Measurements from ENCODE around the gene PRRG3. TPM values are rescaled to one million over a fixed set of nuclear protein-coding genes. Genes with fewer than 3 reads are reported as not detected.

PRRG3 gene
- total RNA-seq, 1 donor from 2014 or later, result 0.18 TPM

GRCh38 chrX:151700581-151700980 lies 5.3 kb downstream of the PRRG3 start:
- Histone ChIP-seq H3K27me3 (ENCODE audit: insufficient read depth, low read length) (no peaks in the 10 kb centered on the region), H3K9me3 (ENCODE audit: insufficient read depth, low read depth, low read length) (no peaks in the 10 kb centered on the region), H3K9ac (ENCODE audit: low read length) (no peak overlapping the region), H4K20me1 (ENCODE audit: insufficient read depth, low read length) (no peaks in the 10 kb centered on the region), H3K36me3 (ENCODE audit: insufficient read depth, low read length) (no peaks in the 10 kb centered on the region), H2AFZ (ENCODE audit: low read depth, low read length) (no peak overlapping the region), H3K79me2 (ENCODE audit: insufficient read depth, low read length) (no peaks in the 10 kb centered on the region), H3K4me1 (ENCODE audit: insufficient read depth, low read length) (no peaks in the 10 kb centered on the region), H3K27ac (ENCODE audit: low read depth, low read length) (no peak overlapping the region), H3K4me2 (ENCODE audit: low read length) (no peak overlapping the region), H3K4me3 (ENCODE audit: insufficient read depth, low read depth, low read length) (no peak overlapping the region)
- Mint-ChIP-seq H3K36me3 (ENCODE audit: low read depth, unreplicated experiment) (no peaks in the 10 kb centered on the region), H3K4me1 (ENCODE audit: low read depth, unreplicated experiment) (peaks cover 21% of the 10 kb centered on the region), H3K4me3 (ENCODE audit: unreplicated experiment) (no peak overlapping the region), H3K9me3 (ENCODE audit: unreplicated experiment) (no peaks in the 10 kb centered on the region), H3K27ac (ENCODE audit: unreplicated experiment) (no peak overlapping the region), H3K27me3 (ENCODE audit: low read depth, unreplicated experiment) (peaks cover 4% of the 10 kb centered on the region)
- DNase-seq (ENCODE audit: low read depth) (no peak), FAIRE-seq (no peak)
- no peak for TF ChIP-seq EZH2 (IDR thresholded peaks at IDR 0.05; ENCODE audit: insufficient read depth, low read length)
- TF ChIP-seq, protein P1, sequence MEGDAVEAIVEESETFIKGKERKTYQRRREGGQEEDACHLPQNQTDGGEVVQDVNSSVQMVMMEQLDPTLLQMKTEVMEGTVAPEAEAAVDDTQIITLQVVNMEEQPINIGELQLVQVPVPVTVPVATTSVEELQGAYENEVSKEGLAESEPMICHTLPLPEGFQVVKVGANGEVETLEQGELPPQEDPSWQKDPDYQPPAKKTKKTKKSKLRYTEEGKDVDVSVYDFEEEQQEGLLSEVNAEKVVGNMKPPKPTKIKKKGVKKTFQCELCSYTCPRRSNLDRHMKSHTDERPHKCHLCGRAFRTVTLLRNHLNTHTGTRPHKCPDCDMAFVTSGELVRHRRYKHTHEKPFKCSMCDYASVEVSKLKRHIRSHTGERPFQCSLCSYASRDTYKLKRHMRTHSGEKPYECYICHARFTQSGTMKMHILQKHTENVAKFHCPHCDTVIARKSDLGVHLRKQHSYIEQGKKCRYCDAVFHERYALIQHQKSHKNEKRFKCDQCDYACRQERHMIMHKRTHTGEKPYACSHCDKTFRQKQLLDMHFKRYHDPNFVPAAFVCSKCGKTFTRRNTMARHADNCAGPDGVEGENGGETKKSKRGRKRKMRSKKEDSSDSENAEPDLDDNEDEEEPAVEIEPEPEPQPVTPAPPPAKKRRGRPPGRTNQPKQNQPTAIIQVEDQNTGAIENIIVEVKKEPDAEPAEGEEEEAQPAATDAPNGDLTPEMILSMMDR (IDR thresholded peaks at IDR 0.05; ENCODE audit: insufficient read depth, low read depth, low read length), result no peak

DNA sequence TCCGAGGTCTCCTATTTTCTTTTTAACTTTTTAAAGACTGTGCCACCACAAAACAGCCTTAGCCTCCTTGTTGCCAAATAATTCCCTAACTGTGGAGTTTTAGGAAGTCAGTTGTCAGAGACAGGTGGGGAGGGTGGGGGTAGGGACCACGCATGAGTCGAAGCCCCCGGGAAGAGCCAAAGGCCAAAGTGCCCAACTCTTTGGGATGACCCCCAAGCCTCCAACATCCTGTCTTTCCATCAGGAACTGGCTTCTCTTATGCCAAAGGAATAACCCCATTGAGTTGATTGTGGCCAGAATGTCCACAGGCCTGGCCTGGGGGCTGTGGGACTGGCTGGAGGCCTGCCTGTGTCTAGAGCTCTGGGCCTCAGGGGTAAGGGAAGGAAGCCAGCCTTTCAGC lies 5.8 kb downstream of the PRRG3 start:
- Mint-ChIP-seq H3K4me1 (ENCODE audit: low read depth, unreplicated experiment) (peaks cover 21% of the 10 kb centered on the region), H3K9me3 (ENCODE audit: unreplicated experiment) (no peaks in the 10 kb centered on the region), H3K4me3 (ENCODE audit: unreplicated experiment) (no peak overlapping the region), H3K27ac (ENCODE audit: unreplicated experiment) (no peak overlapping the region), H3K27me3 (ENCODE audit: low read depth, unreplicated experiment) (peaks cover 2% of the 10 kb centered on the region), H3K36me3 (ENCODE audit: low read depth, unreplicated experiment) (no peaks in the 10 kb centered on the region)
- H3K4me1 ChIP-seq (ENCODE audit: insufficient read depth, low read length), result no peaks in the 10 kb centered on the region
- TF ChIP-seq, protein P1 (IDR thresholded peaks at IDR 0.05; ENCODE audit: insufficient read depth, low read depth, low read length), result no peak
- TF ChIP-seq EZH2 (IDR thresholded peaks at IDR 0.05; ENCODE audit: insufficient read depth, low read length), result no peak
- no peak overlapping the region for H3K27ac ChIP-seq (ENCODE audit: low read depth, low read length)
- H3K27me3 ChIP-seq (ENCODE audit: insufficient read depth, low read length), result no peaks in the 10 kb centered on the region
- no peaks in the 10 kb centered on the region for H3K9me3 ChIP-seq (ENCODE audit: insufficient read depth, low read depth, low read length)
- H3K4me2 ChIP-seq (ENCODE audit: low read length), result no peak overlapping the region
- no peak overlapping the region for H2AFZ ChIP-seq (ENCODE audit: low read depth, low read length)
- H3K36me3 ChIP-seq (ENCODE audit: insufficient read depth, low read length), result no peaks in the 10 kb centered on the region
- no peak overlapping the region for H3K9ac ChIP-seq (ENCODE audit: low read length)
- no peaks in the 10 kb centered on the region for H4K20me1 ChIP-seq (ENCODE audit: insufficient read depth, low read length)
- DNase-seq (ENCODE audit: low read depth), result no peak
- H3K79me2 ChIP-seq (ENCODE audit: insufficient read depth, low read length), result no peaks in the 10 kb centered on the region
- no peak overlapping the region for H3K4me3 ChIP-seq (ENCODE audit: insufficient read depth, low read depth, low read length)
- no peak for FAIRE-seq

DNA sequence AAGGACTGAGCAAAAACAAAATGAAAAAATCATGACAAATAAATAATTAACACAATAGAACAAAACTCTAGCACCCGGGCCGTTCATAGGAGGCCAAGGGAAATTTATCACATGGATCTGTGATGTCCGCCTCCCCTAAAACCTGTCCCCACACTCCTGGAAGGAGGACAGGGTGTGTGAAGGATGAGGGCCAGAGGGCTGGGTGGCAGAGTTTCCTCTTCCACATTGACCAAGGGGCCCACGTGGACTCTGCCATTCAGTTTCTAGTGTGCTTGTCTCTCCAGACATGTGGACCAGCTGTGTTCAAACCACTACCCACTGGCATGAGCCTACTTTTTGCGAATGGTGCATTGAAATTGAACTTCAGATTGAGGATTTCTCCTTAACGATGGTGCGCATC lies 6.3 kb downstream of the PRRG3 start:
- Histone ChIP-seq H2AFZ (ENCODE audit: low read depth, low read length) (no peak overlapping the region), H3K9me3 (ENCODE audit: insufficient read depth, low read depth, low read length) (no peaks in the 10 kb centered on the region), H3K4me1 (ENCODE audit: insufficient read depth, low read length) (no peaks in the 10 kb centered on the region), H4K20me1 (ENCODE audit: insufficient read depth, low read length) (no peaks in the 10 kb centered on the region), H3K4me2 (ENCODE audit: low read length) (no peak overlapping the region), H3K9ac (ENCODE audit: low read length) (no peak overlapping the region), H3K36me3 (ENCODE audit: insufficient read depth, low read length) (no peaks in the 10 kb centered on the region), H3K79me2 (ENCODE audit: insufficient read depth, low read length) (no peaks in the 10 kb centered on the region), H3K27me3 (ENCODE audit: insufficient read depth, low read length) (no peaks in the 10 kb centered on the region), H3K4me3 (ENCODE audit: insufficient read depth, low read depth, low read length) (no peak overlapping the region), H3K27ac (ENCODE audit: low read depth, low read length) (no peak overlapping the region)
- no peaks in the 10 kb centered on the region for H3K9me3 Mint-ChIP-seq (ENCODE audit: unreplicated experiment)
- no peak overlapping the region for H3K4me3 Mint-ChIP-seq (ENCODE audit: unreplicated experiment)
- DNase-seq (ENCODE audit: low read depth) (no peak), FAIRE-seq (no peak)
- no peaks in the 10 kb centered on the region for H3K36me3 Mint-ChIP-seq (ENCODE audit: low read depth, unreplicated experiment)
- H3K27me3 Mint-ChIP-seq (ENCODE audit: low read depth, unreplicated experiment), result peaks cover 2% of the 10 kb centered on the region
- H3K27ac Mint-ChIP-seq (ENCODE audit: unreplicated experiment), result no peak overlapping the region
- no peak for TF ChIP-seq EZH2 (IDR thresholded peaks at IDR 0.05; ENCODE audit: insufficient read depth, low read length)
- TF ChIP-seq, protein P1 (IDR thresholded peaks at IDR 0.05; ENCODE audit: insufficient read depth, low read depth, low read length), result no peak
- H3K4me1 Mint-ChIP-seq (ENCODE audit: low read depth, unreplicated experiment), result peaks cover 21% of the 10 kb centered on the region
